ENCODE results near the gene SIX3.

DNA sequence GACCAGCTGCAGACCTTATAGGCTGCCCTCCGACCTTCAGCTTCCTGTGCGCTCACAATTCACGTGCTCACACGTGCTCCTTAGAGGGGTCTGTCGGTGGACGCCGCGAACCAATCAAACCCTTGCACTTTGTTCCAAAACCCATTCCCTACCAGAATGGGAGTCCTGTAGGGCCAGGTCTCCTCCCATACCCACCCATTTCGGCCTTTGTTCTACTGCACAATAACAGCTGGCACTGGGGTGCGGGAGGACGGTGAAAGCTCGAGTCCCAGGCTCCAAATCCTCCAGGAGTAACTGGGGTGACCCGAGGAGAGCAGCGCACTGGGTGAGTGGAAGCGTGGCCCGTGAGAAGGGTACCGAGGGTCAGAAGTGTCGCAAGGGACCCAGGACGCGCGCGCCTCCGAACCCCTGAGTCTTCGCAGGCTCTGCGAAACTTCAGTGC, 13.0 kb downstream of the SIX3 start:
- 0 out of 2 replicates have a peak, but pooled peaks have one; percentile 17 for TF ChIP-seq EZH2phosphoT487 (IDR thresholded peaks at IDR 0.05; ENCODE audit: insufficient read depth, low read depth)
- TF ChIP-seq EZH2 (IDR thresholded peaks at IDR 0.05; ENCODE audit: insufficient read depth, poor library complexity, severe bottlenecking) = no peak

Measured in GM23248 (cell line).